GM19023 (cell line): Measurements from ENCODE around the gene ZNHIT2.
"Not testable (repeated sequence)": the region's sequence is repeated elsewhere in the genome, so short reads cannot be mapped to it uniquely, and the experiment has no call there.

Experiments used
- ATAC-seq: cut with Tn5 transposase; IDR thresholded peaks from one replicate; pipeline ENCODE4 v1.9.1; 2021; ENCODE audit warnings: mild to moderate bottlenecking, moderate library complexity; ENCODE audit not compliant: unreplicated experiment

ZNHIT2 gene

GRCh38 chr11:65121447-65121864 is 4.0 kb upstream of the ZNHIT2 start:
- ATAC-seq: no peak

- no peak for ATAC-seq
Observed at GRCh38 chr11:65120831-65121230, 3.3 kb upstream of the ZNHIT2 start.

GRCh38 chr11:65119670-65119995 is 2.1 kb upstream of the ZNHIT2 start:
- no peak for ATAC-seq

GRCh38 chr11:65118891-65119669 is 1.6 kb upstream of the ZNHIT2 start:
- ATAC-seq: not testable (repeated sequence)

GRCh38 chr11:65118097-65118837 is 766 bp upstream of the ZNHIT2 start:
- ATAC-seq: no peak

GRCh38 chr11:65116370-65117205 is 913 bp downstream of the ZNHIT2 start:
- no peak for ATAC-seq

GRCh38 chr11:65115361-65116082 is 2.0 kb downstream of the ZNHIT2 start:
- ATAC-seq: no peak

GRCh38 chr11:65114538-65115171 is 2.8 kb downstream of the ZNHIT2 start:
- no peak for ATAC-seq

GRCh38 chr11:65113839-65114238 is 3.7 kb downstream of the ZNHIT2 start:
- ATAC-seq: no peak

- ATAC-seq: no peak
Observed at GRCh38 chr11:65113361-65113756, 4.1 kb downstream of the ZNHIT2 start.

GRCh38 chr11:65112546-65113360 is 4.7 kb downstream of the ZNHIT2 start:
- peak; percentile 33 for ATAC-seq

- peak; percentile 70 for ATAC-seq
Observed at GRCh38 chr11:65111744-65112545, 5.6 kb downstream of the ZNHIT2 start, which contains the start of gene TM7SF2. Gene TM7SF2, plus strand, starts transcription at chr11:65111872. Its CDS starts 144 bp downstream, at chr11:65112016.

GRCh38 chr11:65111159-65111743 is 6.2 kb downstream of the ZNHIT2 start:
- no peak for ATAC-seq

- ATAC-seq: no peak
Observed at GRCh38 chr11:65110354-65110861, 7.1 kb downstream of the ZNHIT2 start.

- ATAC-seq: no peak
Observed at GRCh38 chr11:65109231-65110198, 8.0 kb downstream of the ZNHIT2 start.

GRCh38 chr11:65108469-65109123 is 8.9 kb downstream of the ZNHIT2 start:
- ATAC-seq: no peak
